CD4-positive, alpha-beta T cell treated with Interleukin-4 for 1 hour (primary cell): ENCODE data around the gene SPSB3.
A peak's percentile ranks its signal among the peaks of the same experiment; 100 is the strongest.
"Not testable (repeated sequence)": the region's sequence is repeated elsewhere in the genome, so short reads cannot be mapped to it uniquely, and the experiment has no call there.

Experiments
- DNase-seq, 2 donors: peaks; one replicate each; pipeline ENCODE4 v3.0.0-alpha.2; 2020 to 2022

The SPSB3 gene

GRCh38 chr16:1816396-1817275, 34.3 kb upstream of the SPSB3 start:
- no peak for DNase-seq

GRCh38 chr16:1815461-1815860, 33.1 kb upstream of the SPSB3 start:
- no peak for DNase-seq

- DNase-seq = peak; percentile 39 to 40
Observed at GRCh38 chr16:1812732-1813163, 30.4 kb upstream of the SPSB3 start.

- no peak for DNase-seq
Observed at GRCh38 chr16:1810536-1810935, 28.2 kb upstream of the SPSB3 start.

- no peak for DNase-seq
Observed at GRCh38 chr16:1810106-1810505, 27.7 kb upstream of the SPSB3 start.

GRCh38 chr16:1809281-1809801, 27.0 kb upstream of the SPSB3 start:
- DNase-seq = no peak

GRCh38 chr16:1808691-1809090, 26.3 kb upstream of the SPSB3 start:
- DNase-seq = no peak

- no peak for DNase-seq
Observed at GRCh38 chr16:1807626-1808025, 25.3 kb upstream of the SPSB3 start.

- DNase-seq = no peak
Observed at GRCh38 chr16:1800701-1801100, 18.3 kb upstream of the SPSB3 start.

- not testable (repeated sequence) for DNase-seq
Observed at GRCh38 chr16:1799263-1799662, 16.9 kb upstream of the SPSB3 start.

- no peak for DNase-seq
Observed at GRCh38 chr16:1794908-1795666, 12.7 kb upstream of the SPSB3 start.

GRCh38 chr16:1794221-1794871, 12.0 kb upstream of the SPSB3 start:
- DNase-seq = no peak

GRCh38 chr16:1793578-1794220, 11.3 kb upstream of the SPSB3 start, which contains the start of gene IGFALS:
IGFALS (minus strand) TSS chr16:1793705; CDS start chr16:1793652, 53 bp downstream.
- DNase-seq = no peak

- DNase-seq = no peak
Observed at GRCh38 chr16:1792836-1793577, 10.6 kb upstream of the SPSB3 start.

GRCh38 chr16:1791943-1792812, 9.8 kb upstream of the SPSB3 start:
- no peak for DNase-seq

GRCh38 chr16:1791256-1791942, 9.0 kb upstream of the SPSB3 start:
- DNase-seq = no peak

- DNase-seq = no peak
Observed at GRCh38 chr16:1790611-1791255, 8.4 kb upstream of the SPSB3 start.

GRCh38 chr16:1790261-1790610, 7.9 kb upstream of the SPSB3 start:
- DNase-seq = no peak

GRCh38 chr16:1789643-1790045, 7.3 kb upstream of the SPSB3 start:
- DNase-seq = no peak

- no peak for DNase-seq
Observed at GRCh38 chr16:1788708-1789100, 6.3 kb upstream of the SPSB3 start.
